ELF-1 (cell line): ENCODE data around the gene INAVA.
"Not testable (repeated sequence)": the region's sequence is repeated elsewhere in the genome, so short reads cannot be mapped to it uniquely, and the experiment has no call there.

ENCODE experiments used
- DNase-seq: peaks from one replicate; pipeline ENCODE4 v3.0.0-alpha.2; 2016; ENCODE audit warnings: low read depth, low spot score

The INAVA gene

DNA sequence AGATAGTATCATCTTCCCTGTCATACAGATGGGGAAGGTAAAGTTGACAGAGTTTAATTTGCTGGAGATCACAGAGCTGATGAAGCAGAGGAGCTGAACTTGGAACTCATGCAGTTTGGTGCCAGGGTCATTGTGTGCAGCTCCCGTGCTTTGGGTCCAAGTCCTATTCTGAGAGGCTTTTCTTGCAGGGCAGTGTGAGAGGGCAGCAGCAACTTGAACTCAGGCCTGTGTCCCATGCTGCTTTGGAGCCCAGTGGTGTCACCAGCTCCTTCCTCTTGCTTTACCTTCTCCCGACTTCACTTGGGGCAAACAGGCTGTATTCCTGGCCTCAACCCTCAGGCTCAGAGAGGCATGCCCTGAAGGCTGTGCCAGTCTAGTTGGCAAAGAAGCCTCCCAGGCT is 24.7 kb downstream of the INAVA start:
- no peak for DNase-seq

DNA sequence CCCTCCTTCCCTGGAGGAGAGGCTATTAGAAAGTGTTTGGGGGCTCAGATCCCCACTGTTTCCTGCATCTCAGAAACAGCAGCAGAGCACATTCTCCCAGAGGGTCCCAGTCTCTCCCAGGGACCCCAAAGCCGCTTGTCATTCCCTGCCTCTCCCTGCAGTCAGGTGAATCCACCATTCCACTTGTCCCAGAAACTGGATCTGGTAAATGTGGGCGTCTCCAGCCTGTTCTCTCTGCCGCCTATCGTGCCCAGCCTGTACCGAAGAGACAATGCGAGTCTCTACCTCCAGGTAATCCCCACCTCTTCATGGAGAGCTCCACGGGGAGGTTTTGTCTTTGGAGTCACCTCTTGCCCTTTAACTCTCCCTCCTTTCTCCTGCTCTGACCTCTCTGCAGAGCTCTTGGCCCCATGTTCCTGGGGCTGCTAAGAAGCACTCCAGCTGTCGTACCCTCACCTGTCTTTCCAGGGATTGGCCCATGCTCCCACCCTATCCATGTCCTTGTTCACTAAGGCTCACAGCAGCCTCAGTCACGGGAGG is 26.9 kb downstream of the INAVA start:
- no peak for DNase-seq

DNA sequence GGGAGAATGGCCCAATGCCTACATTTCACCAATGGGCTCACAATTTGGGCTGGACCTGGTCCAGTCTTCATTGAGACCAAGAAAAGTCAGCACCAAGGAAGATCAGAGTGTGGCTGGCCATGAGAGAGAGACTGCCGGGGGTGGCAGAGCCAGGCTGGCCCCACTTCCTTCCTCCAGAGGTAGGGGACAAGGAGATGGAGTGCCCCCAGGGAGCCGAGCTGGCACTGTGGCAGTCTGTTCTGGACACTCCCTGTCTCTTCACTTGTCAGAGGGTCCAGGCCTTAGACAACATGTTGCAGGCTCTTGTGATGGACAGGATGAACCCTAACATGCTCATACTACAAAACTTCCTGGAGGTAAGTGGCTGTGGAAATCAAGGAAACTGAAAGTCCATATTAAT is 27.7 kb downstream of the INAVA start:
- no peak for DNase-seq

DNA sequence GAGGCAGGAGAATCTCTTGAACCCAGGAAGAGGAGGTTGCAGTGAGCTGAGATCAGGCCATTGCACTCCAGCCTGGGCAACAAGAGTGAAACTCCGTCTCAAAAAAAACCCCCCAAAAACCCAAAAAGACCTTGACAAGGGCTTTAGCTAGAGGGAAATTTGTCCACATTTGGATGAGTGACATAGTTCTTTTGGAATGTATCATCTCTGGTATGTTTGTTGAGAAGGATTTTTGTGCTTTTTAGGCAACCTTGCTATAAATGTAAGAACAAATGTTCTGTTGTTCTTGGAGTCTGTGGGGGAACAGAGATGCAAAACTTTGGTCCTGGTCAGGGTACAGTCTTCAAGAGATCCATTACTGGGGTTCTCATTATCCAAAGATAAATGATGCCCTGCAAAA is 28.9 kb downstream of the INAVA start:
- DNase-seq = no peak

DNA sequence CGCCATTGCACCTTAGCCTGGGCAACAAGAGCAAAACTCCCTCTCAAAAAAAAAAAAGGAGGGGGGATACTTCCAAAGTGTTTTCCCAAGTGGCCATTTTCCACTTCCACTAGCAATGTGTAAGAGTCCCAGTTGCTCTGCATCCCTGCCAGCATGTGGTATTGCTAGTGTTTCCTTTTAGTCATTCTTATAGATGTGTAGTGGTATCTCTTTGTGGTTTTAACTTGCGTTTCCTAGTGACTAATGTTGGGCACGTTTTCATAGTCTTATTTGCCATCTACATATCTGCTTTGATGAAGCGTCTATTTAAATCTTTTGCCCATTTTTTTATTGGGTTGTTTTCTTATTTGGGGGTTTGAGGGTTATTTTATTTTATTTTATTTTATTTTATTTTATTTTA is 31.1 kb downstream of the INAVA start:
- no peak for DNase-seq

DNA sequence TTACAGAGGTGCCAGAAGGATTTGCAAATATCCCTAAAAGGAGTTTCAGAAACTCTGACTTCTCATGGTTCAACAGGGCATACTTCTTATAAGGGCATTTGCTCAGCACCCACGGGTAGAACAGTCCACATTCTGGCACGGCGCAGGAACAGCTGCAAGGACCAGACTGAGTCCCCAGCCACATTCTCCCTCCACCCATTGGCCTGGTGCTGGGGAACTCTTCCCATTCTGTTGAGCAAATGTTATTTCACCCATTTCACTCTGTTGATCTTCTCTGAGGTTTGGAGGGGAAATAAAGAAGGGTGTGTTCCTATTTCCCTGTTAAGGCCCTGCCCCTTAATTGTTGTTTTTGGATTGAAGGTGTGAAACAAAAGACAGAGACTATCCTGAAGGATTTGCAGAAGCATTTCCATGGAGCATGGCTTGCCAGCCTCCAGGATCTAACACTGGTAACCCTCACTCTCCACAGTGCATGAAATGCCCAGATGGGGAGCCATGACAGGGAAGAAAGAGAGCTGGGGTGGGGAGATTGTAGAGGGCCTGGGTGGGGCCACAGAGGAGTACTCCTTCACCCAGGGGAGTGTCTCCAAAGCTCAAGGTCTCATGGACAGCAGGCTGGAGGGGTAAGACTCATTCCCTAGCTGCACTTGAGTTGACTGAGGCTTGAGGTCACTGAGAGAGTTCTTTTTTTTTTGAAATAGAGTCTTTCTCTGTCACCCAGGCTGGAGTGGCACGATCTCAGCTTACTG is 35.0 kb downstream of the INAVA start:
- DNase-seq = no peak

DNA sequence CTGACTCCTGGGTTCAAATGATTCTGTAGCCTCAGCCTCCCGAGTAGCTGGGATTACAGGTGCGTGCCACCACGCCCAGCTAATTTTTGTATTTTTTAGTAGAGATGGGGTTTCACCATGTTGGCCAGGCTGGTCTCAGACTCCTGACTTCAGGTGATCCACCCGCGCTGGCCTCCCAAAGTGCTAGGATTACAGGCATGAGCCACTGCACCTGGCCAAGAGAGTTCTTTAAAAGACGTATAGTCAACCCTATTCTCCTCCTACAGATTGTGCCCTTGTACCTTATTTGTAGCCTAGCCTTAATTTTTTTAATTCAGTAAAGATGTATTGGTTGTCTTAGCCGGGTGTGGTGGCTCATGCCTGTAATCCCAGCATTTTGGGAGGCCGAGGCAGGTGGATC is 35.6 kb downstream of the INAVA start:
- DNase-seq = not testable (repeated sequence)

DNA sequence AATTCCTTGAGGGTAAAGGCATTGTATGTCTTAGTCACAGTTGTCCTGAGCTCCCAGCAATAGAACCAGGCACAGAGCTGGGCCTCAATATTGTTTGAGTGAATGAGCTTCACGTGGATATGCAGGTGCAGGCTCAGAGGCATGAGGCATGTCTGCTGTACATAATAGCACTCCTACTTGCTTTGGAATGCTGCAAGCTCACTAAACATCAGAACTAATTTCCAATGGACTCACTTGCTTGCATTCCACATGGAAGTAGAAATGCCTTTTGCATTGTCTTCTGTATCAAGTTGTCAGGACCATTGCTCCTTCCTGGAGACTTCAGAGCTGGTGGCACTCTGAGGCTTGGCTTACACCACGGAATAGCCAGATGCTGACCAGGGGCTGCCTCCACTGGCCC is 37.1 kb downstream of the INAVA start:
- DNase-seq = no peak

DNA sequence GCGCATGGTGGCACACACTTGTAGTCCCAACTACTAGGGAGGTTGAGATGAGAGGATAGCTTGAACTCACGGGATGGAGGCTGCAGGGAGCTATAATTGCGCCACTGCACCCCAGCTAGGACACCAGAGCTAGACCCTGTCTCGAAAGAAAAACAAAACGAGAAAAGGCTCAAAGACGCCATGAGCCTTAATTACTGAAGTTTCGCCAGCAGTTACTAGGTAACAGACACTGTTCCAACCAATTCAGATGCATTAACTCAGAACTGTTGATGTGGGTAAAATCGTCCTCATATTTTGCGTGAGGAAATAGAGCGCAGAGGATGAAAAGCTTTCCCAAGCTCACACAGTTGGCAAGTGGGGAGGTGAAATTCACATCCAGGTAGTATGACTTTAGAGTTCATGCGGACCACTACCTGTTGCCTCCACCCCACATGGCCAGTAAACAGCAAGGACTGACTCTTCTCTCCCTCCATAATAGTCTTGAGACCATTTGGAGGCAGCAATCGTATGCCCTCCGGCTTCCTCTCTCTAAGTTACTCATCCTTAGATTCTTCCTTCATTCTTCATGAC is 40.1 kb downstream of the INAVA start:
- DNase-seq = no peak

DNA sequence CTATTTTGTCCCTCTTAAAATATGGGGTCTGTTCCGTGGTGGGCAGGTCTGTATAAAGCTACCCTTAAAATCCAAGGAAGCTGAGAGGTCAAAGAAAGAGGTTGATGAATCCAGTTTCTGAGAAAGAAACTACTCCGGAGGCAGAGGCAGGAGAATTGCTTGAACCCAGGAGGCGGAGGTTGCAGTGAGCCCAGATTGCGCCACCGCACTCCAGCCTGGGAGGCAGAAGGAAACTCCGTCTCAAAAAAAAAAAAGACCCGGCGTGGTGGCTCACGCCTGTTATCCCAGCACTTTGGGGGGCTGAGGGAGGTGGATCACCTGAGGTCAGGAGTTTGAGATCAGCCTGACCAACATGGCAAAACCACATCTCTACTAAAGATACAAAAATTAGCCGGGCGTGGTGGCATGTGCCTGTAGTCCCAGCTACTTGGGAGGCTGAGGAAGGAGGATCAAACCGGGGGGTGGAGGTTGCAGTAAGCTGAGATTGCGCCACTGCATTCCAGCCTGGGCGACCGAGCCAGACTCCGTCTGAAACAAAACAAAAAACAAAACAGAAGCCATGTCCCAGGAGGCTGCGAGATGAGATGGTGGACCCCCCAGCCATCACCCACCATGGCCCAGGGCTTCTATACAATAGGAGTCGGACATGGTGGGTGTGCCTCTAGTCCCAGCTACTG is 40.7 kb downstream of the INAVA start:
- DNase-seq = not testable (repeated sequence)

DNA sequence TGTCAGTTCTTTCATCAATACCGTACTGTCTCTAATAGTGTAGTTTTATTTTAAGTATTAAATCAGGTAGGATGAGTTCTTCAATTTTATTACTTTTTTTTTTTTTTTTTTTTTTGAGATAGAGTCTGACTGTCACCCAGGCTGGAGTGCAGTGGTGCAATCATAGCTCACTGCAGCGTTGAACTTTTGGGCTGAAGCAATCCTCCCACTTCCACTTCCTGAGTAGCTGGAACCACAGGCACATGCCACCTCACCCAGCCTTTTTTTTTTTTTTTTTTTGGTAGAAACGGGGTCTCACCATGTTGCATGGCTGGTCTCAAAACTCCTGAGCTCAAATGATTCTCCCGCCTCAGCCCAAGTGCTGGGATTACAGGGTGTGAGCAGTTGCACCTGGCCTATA is 44.3 kb downstream of the INAVA start:
- no peak for DNase-seq

DNA sequence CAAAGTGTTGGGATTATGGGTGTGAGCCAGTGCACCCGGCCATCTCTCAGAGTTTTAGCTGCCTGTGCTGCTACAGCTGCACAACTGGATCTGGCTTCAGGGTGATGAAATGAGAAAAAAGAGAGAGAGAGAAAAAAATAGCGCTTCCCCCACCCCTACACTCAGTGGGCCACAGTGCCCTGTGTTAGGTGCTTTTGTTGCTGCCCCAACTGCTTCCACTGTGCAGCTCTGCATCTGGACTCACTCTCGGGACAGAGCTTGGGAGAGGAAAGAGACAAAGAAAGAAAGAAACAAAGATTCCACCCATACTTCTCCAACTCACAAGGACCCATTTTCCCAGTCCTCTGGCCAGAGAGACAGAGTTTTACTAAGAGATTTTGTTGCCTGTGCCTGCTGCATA is 50.4 kb downstream of the INAVA start:
- DNase-seq = no peak

DNA sequence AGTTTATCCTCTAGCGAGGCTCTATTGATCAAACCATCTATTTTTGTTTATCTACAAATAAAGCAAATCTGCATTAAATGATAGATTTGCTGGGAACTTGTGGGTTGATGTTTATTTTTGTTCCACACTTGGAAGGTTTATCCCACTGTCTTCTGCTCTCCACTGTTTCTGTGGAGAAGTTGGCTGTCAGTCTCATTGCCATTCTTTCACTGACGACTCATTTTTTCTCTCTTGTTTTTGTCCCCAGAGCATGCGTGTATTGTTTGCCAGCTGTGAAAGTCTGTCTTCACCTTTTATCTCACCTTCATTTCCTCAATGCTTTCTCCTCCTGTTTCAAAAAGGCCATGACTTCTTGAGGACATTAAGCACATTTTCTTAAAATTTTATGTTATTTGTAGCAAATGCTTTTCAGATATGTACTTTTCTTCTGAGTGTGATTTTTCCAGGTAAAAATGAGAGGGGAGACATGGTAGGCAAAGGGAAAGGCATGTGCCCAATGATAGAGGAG is 52.4 kb downstream of the INAVA start:
- DNase-seq = no peak

DNA sequence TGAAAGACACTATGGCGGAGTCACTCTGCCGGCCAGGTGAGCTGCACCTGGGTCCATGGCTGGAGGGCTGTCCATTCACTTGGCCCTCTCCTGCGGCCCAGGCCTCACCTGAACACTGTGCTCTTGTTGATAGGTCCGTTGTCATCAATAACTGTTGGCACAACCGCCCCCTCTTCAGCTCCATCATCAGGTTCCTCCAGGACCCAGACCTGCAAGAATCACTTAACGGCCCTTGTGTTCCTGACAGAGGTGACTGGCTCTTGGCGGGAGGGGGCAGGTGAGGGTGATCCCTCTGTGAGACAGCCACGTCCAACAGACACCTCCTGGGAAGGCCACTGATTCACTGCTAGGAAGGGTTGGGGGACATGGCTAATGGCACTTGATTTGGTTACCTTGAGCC is 54.9 kb downstream of the INAVA start:
- no peak for DNase-seq

DNA sequence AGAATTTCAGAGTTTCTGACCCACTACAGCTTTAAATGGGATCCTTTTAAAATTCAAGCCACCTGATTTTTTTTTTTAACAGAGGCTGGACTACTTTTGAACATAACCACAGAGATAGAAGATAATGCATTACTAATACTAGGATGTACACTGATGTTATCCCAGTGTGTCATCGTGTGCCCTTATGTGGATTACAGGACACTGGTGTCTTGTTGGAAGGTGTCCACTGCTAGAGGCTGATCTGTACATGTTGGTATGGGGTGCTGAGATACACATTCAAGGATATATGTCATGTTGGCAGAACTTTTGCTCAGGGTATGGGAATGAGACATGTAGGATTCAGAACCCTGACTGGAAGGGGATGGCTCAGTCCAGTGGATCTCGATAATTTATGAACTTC is 56.3 kb downstream of the INAVA start:
- DNase-seq = no peak

DNA sequence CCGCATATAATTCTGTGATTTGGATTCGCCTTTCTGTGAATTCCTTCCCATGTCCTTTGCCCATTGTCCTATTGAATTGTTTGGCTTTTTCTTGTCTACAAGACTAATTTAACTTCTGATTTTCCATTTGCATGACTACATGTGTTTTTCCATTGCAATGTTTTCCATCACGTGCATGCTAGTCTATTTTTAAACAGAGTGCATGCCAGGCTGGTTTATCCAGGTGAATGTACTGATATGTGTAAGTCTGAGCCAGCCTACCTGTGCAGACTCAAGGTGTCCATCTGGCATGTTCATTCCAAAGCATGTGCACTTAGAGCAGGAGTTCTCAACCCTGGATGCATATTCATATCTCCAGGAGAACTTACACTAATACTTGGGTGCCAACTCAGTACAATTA is 59.7 kb downstream of the INAVA start:
- DNase-seq = no peak

DNA sequence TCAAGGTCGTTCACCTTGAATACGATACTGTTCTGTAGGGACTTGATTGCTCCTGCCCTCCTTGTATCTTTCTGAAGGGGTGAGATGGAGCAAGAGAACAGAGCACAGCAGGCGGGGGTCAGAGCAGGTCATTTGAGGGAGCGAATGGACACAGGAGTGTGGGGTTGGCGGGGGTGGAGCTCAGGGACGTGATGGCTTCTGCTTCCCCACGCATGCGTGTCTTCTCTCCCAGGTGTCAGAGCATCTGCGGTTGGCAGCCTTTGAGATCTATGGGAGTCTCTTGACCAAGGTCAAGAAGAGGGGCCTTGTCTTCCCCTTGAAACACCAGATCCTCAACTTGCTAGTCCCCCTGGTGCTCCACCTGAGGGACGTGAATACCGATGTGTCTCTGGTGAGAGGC is 63.9 kb downstream of the INAVA start:
- DNase-seq = no peak

DNA sequence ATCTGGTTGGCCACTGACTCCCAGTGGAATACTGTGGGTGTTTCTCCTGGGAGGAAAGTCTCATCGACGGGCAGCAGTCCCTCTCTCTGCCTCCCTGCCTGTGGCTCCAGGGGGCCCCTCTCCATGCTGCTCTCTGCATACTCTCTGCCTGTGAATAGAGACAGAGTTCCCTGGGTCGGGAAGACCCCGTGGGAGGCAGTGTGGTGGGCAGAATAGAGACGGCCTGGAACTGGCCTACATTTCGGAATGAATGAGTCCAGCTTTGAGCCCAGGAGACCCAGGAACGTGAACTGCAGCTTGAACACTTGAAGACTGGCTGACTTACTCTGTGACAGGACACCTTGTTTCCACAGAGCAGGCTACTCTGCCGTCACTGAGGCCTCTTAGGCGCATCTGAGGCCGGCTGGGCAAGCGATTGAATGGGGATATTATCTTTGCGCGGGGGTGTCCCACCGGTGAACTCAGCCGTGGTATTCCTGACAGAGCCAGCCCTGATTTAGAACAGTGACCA is 64.8 kb downstream of the INAVA start:
- peak; percentile 30 for DNase-seq

DNA sequence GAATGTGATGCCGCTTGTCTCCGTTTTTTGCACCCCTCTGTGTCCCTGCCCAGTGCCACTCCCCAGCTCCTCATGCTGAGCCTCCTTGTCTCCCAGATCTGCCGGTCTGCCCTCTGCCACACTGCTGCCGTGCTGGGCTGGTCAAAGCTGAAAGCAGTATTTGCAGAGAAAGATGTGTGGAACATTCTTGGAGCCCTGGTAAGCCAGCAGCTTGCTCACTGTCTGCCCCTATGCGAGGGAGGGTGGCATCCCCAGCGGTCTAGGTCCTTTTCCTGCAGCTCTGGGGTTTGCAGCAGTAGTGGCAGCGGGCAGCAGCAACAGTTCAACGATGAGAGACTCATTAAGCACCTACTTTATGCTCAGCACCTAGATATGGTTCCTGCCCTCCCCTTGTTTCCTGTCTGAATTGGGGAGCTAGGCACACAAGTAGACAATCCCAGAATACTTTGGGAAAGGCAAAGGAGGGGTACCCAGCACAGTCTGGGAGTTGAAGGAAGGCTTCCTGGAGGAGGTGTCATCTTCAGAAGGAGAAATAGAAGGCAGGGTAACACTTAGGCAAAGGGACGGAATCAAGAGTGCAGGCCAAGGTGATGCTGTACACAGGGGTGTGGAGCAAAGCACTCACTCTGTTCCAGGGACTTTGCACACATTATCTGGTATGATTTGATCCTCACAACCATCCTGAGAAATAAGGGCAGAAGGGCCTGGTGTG is 65.7 kb downstream of the INAVA start:
- DNase-seq = no peak

DNA sequence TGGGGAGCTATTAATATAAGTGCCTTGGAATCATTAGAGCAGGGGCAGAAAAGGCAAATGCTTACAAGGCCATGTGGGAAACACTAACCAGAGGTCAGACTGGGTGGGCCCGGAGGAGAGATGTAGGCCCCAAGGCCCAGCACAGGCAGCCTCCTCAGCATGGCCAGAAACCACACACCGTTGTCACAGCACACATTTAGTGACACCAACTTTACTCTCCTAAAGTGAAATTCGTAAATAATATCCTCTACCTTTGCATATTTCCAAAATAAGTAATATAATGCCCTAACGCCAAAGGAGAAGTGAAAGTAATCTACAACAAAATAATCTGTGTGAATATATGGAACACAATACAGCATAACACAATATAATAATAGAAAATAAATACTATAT is 66.2 kb downstream of the INAVA start:
- no peak for DNase-seq

DNA sequence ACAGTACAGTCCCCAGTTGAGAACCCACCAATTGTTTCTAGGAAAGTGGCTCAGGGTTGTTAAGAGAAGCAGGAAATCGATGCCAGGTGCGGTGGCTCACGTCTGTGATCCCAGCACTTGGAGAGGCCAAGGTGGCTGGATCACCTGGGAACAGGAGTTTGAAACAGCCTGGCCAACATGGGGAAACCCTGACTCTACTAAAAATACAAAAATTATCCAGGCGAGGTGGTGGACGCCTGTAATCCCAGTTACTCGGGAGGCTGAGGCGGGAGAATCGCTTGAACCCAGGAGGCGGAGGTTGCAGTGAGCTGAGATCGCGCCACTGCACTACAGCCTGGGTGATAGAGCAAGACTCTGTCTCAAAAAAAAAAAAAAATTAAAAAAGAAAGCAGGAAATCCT is 67.5 kb downstream of the INAVA start:
- not testable (repeated sequence) for DNase-seq

DNA sequence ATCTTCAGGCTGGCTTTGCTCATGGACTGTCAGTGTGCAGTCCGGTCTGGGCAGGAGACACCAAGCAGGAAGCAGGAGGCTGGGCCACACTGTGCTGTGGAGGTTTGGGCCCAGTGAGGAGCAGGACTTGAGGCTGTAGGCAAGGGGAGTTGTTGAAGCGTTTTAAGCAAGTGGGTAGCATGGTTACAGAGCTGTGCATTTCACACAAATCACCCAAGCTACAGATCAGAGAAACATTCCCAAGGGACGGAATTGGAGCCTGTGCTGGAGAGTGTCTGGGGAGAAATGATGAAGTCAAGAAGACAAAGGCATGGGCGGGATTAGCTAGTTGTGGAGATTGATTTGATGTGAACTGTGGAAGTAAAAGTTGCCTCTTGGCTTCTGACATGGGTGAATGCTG is 67.9 kb downstream of the INAVA start:
- no peak for DNase-seq
